Ovary (tissue), 10 donors: ENCODE data around the gene SLC4A5. TPM values are rescaled to one million over a fixed set of nuclear protein-coding genes. Genes with fewer than 3 reads are reported as not detected.

ENCODE experiments used
- DNase-seq, 5 donors: peaks; one replicate each; pipeline ENCODE4 v3.0.0-alpha.2; 2019 to 2020
- H3K27ac ChIP-seq, 2 donors: fragments of 200-600 bp; one replicate each; pipeline versions ENCODE4 v1.5.1 to v1.8.0; 2019 to 2022
- H3K27me3 ChIP-seq: fragments of 200-600 bp; one replicate; pipeline ENCODE4 v1.8.0; 2022
- H3K36me3 ChIP-seq: fragments of 200-600 bp; sonication (generic); one replicate; pipeline ENCODE4 v1.5.1; 2019
- H3K4me1 ChIP-seq: one replicate; pipeline ENCODE4 v1.8.1; 2013; ENCODE audit warnings: mild to moderate bottlenecking, moderate library complexity; ENCODE audit not compliant: insufficient read depth
- H3K4me3 ChIP-seq: fragments of 200-600 bp; sonication (generic); one replicate; pipeline ENCODE4 v1.5.1; 2017
- H3K9me3 ChIP-seq, 2 donors: fragments of 200-600 bp in 1 of 2; sonication (generic) in 1 of 2; one replicate each; pipeline versions ENCODE4 v1.5.1 to v1.8.1; 2013 to 2019; ENCODE audit warnings: mild to moderate bottlenecking in 1 of 2, moderate library complexity in 1 of 2
- EP300 ChIP-seq: sonication (generic); formaldehyde crosslinking; IDR thresholded peaks from one replicate; pipeline ENCODE4 v1.6.1; 2017; ENCODE audit warnings: antibody characterized with exemption
- POLR2A ChIP-seq: fragments of 450-650 bp; IDR thresholded peaks from one replicate; pipeline ENCODE4 v1.6.1; 2017; ENCODE audit warnings: antibody characterized with exemption, mild to moderate bottlenecking, moderate library complexity
- WGBS, 3 donors: extraction: QIAGEN DNeasy Blood & Tissue Kit in 1 of 3; methylation state at CpG; one replicate each; pipeline versions ENCODE4 v1.1.5 to v1.1.7; 2013 to 2017; 5-methylcytosine and 5-hydroxymethylcytosine counted together
- intact Hi-C, 4 donors: fragments of 100-400 bp; cut with DNase I; formaldehyde crosslinking; loops; one replicate each; pipeline versions ENCODE4 v1.11.0 to v1.15.1; 2022 to 2023
- long read RNA-seq, 3 donors: library from polyadenylated mRNA in 2 of 3; unstranded in 2 of 3; transcript quantifications; one replicate each; pipeline ENCODE4 v2.0.0 and lab custom pipeline, GENCODE V29; 2021 to 2026
- polyA plus RNA-seq, 2 donors: library from polyadenylated mRNA; stranded (reverse); fragments of 200-250 nt in 1 of 2; fragments of 350-450 nt in 1 of 2; fragmentation: Illumina TruSeq in 1 of 2; extraction: RNeasy Lipid Tissue Mini Kit (QIAGEN cat#74804) in 1 of 2; gene quantifications; one replicate each; pipeline ENCODE4 v1.2.3, GENCODE V29; 2013 to 2014
- total RNA-seq, 7 donors: library from RNA; depleted of rRNA in 2 of 7; stranded (reverse); fragments of >200 nt in 2 of 7; fragmentation: NEBNext Ultra II Directional in 3 of 7; extraction: Animal tissue kit (Norgen Biotek cat#: 25700) in 3 of 7; gene quantifications; one replicate each; pipeline versions ENCODE4 v1.1.0 to v1.2.4, GENCODE V29; 2016 to 2023
- TF ChIP-seq, protein P1 (sequence below), 3 donors: fragments of 450-650 bp in 2 of 3; fragments of 200-600 bp in 1 of 3; IDR thresholded peaks; one replicate each; pipeline versions ENCODE4 v1.5.1 to v1.8.0; 2016 to 2022; ENCODE audit warnings: antibody characterized with exemption in 3 of 3, mild to moderate bottlenecking in 1 of 3
- donor health status: DM: no; HTN: no; CAD: no; lungs with moderate emphysema.
- donor health status: DM: no; HTN: no; CAD: no.
- donor health status: Bipolar disorder and iron deficiency.
- donor health status: DM: yes; HTN: yes; CAD: no.
- donor health status: DM: no; HTN: no; CAD: no.
- donor health status: DM: yes; HTN: yes; CAD: no.

The SLC4A5 gene, protein sequence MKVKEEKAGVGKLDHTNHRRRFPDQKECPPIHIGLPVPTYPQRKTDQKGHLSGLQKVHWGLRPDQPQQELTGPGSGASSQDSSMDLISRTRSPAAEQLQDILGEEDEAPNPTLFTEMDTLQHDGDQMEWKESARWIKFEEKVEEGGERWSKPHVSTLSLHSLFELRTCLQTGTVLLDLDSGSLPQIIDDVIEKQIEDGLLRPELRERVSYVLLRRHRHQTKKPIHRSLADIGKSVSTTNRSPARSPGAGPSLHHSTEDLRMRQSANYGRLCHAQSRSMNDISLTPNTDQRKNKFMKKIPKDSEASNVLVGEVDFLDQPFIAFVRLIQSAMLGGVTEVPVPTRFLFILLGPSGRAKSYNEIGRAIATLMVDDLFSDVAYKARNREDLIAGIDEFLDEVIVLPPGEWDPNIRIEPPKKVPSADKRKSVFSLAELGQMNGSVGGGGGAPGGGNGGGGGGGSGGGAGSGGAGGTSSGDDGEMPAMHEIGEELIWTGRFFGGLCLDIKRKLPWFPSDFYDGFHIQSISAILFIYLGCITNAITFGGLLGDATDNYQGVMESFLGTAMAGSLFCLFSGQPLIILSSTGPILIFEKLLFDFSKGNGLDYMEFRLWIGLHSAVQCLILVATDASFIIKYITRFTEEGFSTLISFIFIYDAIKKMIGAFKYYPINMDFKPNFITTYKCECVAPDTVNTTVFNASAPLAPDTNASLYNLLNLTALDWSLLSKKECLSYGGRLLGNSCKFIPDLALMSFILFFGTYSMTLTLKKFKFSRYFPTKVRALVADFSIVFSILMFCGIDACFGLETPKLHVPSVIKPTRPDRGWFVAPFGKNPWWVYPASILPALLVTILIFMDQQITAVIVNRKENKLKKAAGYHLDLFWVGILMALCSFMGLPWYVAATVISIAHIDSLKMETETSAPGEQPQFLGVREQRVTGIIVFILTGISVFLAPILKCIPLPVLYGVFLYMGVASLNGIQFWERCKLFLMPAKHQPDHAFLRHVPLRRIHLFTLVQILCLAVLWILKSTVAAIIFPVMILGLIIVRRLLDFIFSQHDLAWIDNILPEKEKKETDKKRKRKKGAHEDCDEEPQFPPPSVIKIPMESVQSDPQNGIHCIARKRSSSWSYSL
- total RNA-seq (1 to 10 TPM; 1.5 to 6.3 (median 2.7) TPM), polyA plus RNA-seq (1 to 10 TPM; 1.1 to 1.4 TPM)
- long read RNA-seq, donor 1, partial matches to known transcripts, result 0 of 1 reads
- long read RNA-seq, donor 1, other reads (novel, unspliced or antisense), result 1 of 1 reads
- long read RNA-seq, donor 2, result 0 reads
- long read RNA-seq, donor 3, partial matches to known transcripts, result 0 of 1 reads
- long read RNA-seq, donor 3, other reads (novel, unspliced or antisense), result 1 of 1 reads

DNA sequence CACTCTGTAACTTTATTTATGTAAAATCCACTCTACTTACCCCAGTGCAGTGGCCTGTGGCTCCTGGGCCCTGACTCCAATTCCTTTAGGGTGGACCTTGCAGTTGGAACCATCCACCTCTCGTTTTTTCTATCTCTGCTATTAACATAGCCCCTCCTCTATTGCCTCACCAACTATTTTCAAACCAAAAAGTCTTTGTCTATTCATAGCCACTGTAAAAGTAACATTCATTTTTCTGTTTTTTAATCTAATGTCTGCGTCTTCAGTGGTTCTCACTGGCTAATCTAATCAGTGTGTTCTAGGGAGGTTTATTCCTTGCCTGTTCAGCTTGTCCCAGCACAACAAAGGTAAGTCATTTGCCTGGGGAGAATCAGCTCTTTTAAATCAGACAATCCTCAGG lies at the start of gene SLC4A5:
Gene SLC4A5, minus strand, starts transcription at position 101 of the 400 bp plus-strand sequence. CDS start 28,393 bp downstream, outside the sequence.
- 61 to 75% (median 74%) methylated on average over 2 of the region's 2 CpGs for WGBS, 3 donors
- intact Hi-C loops, result no loop called here
- Histone ChIP-seq H3K27me3 (no peaks in the 10 kb centered on the region), H3K27ac (no peak within 1 kb of the TSS), H3K36me3 (no peaks in the 10 kb centered on the region), H3K4me3 (no peak within 1 kb of the TSS), H3K9me3 (no peaks in the 10 kb centered on the region), H3K4me1 (no peaks in the 10 kb centered on the region)
- TF ChIP-seq, protein P1, sequence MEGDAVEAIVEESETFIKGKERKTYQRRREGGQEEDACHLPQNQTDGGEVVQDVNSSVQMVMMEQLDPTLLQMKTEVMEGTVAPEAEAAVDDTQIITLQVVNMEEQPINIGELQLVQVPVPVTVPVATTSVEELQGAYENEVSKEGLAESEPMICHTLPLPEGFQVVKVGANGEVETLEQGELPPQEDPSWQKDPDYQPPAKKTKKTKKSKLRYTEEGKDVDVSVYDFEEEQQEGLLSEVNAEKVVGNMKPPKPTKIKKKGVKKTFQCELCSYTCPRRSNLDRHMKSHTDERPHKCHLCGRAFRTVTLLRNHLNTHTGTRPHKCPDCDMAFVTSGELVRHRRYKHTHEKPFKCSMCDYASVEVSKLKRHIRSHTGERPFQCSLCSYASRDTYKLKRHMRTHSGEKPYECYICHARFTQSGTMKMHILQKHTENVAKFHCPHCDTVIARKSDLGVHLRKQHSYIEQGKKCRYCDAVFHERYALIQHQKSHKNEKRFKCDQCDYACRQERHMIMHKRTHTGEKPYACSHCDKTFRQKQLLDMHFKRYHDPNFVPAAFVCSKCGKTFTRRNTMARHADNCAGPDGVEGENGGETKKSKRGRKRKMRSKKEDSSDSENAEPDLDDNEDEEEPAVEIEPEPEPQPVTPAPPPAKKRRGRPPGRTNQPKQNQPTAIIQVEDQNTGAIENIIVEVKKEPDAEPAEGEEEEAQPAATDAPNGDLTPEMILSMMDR (IDR thresholded peaks at IDR 0.05), result no peak
- no peak for TF ChIP-seq EP300
- no peak for TF ChIP-seq POLR2A
- no peak for DNase-seq

DNA sequence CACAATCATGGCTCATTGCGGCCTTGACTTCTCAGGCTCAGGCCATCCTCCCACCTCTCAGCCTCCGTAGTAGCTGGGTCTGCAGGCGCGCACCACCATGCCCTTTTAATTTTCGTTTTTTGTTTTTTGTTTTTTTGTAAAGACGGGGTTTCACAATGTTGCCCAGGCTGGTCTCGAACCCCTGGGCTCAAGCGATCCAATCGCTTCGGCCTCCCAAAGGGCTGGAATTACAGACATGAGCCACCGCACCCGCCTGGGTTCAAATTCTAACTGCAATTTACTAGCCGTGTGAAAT lies 49.2 kb upstream of the SLC4A5 start:
- 53 to 63% (median 62%) methylated on average over 13 of the region's 13 CpGs for WGBS, 3 donors
- no peak for TF ChIP-seq POLR2A
- TF ChIP-seq EP300, result no peak
- TF ChIP-seq, protein P1 (IDR thresholded peaks at IDR 0.05), result no peak
- Histone ChIP-seq H3K27me3 (no peaks in the 10 kb centered on the region), H3K4me3 (peak overlapping the region; percentile 89), H3K36me3 (no peaks in the 10 kb centered on the region), H3K9me3 (no peaks in the 10 kb centered on the region), H3K27ac (no peak overlapping the region), H3K4me1 (peaks cover 15% of the 10 kb centered on the region)
- no peak for DNase-seq
- intact Hi-C loops, result no loop called here

DNA sequence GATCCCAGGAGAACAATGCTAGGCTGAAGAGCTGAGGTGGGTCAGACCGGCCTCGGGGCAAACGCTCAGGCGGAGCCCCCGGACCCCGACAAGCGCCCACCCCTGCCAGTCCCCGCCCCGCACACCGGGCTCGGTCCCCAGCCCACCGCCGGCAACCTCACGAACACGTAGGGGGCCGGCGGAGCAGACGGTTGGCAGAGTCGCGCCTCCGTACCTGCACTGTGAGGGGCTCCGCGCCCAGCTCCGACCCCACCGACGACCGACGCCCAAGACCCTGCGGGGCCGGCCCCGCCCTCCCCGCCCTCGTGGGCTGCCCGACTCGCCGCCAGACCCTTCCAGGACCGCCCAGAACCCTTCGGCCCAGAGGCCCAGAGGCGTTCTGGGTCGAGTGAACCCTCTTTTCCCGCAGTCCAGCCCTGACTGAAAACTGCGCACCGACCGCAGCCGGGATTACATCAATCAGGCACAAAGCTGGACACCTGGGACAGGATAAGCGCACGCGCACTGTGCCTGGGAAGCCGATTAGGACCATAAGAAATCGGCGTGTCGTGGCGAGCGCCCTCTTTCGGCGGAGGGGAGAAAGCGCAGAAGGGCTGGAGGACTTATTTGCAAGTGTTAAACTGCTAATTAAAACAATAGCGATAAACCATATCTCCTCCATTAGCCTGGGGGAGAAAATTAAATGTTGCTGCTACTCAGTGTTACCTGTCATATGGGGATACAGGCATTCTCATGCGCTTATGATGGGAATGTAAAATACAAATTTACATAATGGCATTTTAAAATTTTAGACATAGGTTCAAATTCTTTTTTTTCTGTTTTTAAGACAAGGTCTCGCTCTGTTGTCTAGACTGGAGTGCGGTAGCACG lies 48.6 kb upstream of the SLC4A5 start:
- WGBS, 3 donors, result 0 to 1% (median 0%) methylated on average over 44 to 62 of the region's 62 CpGs
- H3K36me3 ChIP-seq, result no peaks in the 10 kb centered on the region
- H3K27ac ChIP-seq, result peak overlapping the region; percentile 67 to 89
- TF ChIP-seq EP300 (no peak), POLR2A (peak; percentile 43)
- TF ChIP-seq, protein P1 (IDR thresholded peaks at IDR 0.05), result peak; percentile 84 to 96 (median 91)
- peak; percentile 90 to 97 (median 96) for DNase-seq
- intact Hi-C loops, result no loop called here
- no peaks in the 10 kb centered on the region for H3K27me3 ChIP-seq
- H3K4me1 ChIP-seq, result peaks cover 15% of the 10 kb centered on the region
- H3K4me3 ChIP-seq, result peak overlapping the region; percentile 89
- H3K9me3 ChIP-seq, result no peaks in the 10 kb centered on the region
